ENCODE results near the gene MYH13.

Gene MYH13

DNA sequence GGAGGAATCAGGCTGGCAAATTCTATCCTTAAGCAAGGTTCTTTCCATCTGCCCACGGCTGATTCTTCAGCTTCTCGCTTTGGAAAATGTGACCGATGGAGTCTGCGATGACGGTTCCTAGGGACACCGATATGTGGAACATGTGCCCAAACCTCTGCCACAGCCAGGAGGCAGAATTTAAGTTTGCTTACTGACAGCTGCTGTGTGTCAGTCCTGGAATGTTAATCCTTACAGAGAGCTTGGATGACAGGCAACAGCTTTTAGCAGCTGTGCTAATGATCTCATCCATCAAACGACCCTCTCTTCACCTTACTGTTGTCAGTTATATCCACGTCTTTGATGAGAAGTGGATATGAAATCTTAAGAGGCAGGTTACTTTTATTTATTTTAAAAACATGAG is 11.4 kb upstream of the MYH13 start:
- Histone ChIP-seq H3K27me3 (ENCODE audit: control insufficient read depth, insufficient read depth, low read length) (no peaks in the 10 kb centered on the region), H3K4me1 (ENCODE audit: control insufficient read depth, insufficient read depth, low read length) (no peaks in the 10 kb centered on the region), H3K4me3 (ENCODE audit: low read length) (no peak overlapping the region), H3K36me3 (ENCODE audit: control insufficient read depth, insufficient read depth, low read length) (no peaks in the 10 kb centered on the region), H3K9ac (ENCODE audit: low read length) (no peak overlapping the region), H3K9me3 (ENCODE audit: control insufficient read depth, low read length) (no peaks in the 10 kb centered on the region)

DNA sequence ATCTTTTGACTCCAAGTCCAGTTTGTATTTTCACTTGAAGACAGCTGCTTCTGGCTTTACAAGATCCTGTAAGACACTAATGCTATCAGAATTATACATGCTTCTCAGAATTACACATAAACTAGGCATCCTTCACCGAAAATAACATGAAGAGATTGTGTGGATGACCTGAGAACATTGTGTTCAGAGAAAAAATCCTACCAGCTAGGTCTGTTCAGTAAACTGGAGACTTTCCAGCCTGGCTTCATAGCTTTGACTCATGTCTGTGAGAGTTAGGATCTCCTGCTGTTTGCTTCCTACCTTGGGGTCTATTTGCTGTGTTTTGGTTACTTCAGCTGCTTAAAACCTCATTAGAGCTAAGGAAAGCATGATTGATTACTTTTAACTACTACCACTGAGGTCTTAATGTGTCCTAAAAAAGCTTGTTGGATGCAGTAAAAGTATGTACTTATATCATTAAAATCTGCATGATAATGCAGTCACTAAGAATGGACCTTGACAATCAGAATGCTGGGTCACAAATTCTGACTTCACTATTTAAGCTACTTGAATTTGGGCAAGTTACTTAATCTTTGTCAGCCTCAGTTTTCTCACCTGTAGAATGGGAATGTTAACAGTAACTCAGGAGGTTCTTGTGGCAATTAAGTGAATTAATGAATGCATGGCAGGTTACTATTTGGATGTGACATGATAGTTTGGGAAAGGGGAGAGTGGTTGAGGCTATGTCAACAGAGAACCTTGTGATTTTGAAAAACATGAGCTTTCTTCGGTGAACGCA is 8.0 kb upstream of the MYH13 start:
- Histone ChIP-seq H3K36me3 (ENCODE audit: control insufficient read depth, insufficient read depth, low read length) (no peaks in the 10 kb centered on the region), H3K4me1 (ENCODE audit: control insufficient read depth, insufficient read depth, low read length) (no peaks in the 10 kb centered on the region), H3K4me3 (ENCODE audit: low read length) (no peak overlapping the region), H3K9ac (ENCODE audit: low read length) (no peak overlapping the region), H3K27me3 (ENCODE audit: control insufficient read depth, insufficient read depth, low read length) (no peaks in the 10 kb centered on the region), H3K9me3 (ENCODE audit: control insufficient read depth, low read length) (no peaks in the 10 kb centered on the region)

DNA sequence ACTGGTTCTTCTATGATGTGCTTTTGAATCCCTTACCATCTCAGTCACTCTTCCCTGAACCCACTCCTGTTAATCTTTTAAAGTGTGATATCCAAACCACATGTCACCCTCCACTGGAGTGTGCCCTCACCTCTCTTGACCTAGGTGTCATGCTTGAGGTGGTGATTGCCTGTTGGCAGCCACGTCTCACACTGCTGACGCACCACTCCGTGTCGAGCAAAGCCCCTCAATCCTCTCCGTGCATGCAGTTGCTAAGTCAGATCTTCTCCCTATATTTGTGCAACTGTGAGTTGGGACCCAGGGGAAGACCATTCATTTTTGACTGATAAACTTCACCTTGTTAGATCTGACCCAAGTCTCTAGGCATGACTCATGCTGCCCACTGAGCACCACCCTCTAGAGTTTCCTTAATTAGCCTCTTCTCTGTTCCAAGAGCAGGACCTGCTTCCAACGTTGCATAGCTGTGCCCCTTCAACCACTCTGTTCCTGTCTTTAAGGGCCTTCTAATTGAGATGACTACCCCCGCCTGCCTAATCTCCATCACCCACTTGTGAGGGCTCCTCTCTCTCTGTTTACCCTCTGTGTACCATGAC is 2.7 kb downstream of the MYH13 start:
- Histone ChIP-seq H3K9me3 (ENCODE audit: control insufficient read depth, low read length) (no peaks in the 10 kb centered on the region), H3K27me3 (ENCODE audit: control insufficient read depth, insufficient read depth, low read length) (no peaks in the 10 kb centered on the region), H3K4me1 (ENCODE audit: control insufficient read depth, insufficient read depth, low read length) (no peaks in the 10 kb centered on the region), H3K9ac (ENCODE audit: low read length) (no peak overlapping the region), H3K4me3 (ENCODE audit: low read length) (no peak overlapping the region), H3K36me3 (ENCODE audit: control insufficient read depth, insufficient read depth, low read length) (no peaks in the 10 kb centered on the region)

DNA sequence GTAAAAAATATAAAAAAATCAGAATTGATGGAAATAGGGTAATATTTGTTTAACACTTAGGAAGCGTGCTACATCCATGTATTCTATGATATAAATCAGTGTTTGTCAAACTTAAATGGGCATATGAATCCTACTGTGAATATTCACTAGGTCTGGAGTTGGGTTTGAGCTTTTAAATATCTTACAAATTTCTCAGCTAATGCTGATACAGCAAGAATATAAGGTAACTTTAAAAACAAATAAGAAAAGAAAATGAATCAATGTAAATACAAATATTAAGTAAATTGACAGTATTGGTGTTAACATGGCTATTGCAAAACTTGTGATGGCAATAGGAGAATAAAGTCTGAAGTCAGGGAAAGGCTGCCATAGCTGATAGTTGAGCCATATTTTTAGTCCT is 3.6 kb downstream of the MYH13 start:
- Histone ChIP-seq H3K4me1 (ENCODE audit: control insufficient read depth, insufficient read depth, low read length) (no peaks in the 10 kb centered on the region), H3K36me3 (ENCODE audit: control insufficient read depth, insufficient read depth, low read length) (no peaks in the 10 kb centered on the region), H3K9me3 (ENCODE audit: control insufficient read depth, low read length) (no peaks in the 10 kb centered on the region), H3K4me3 (ENCODE audit: low read length) (no peak overlapping the region), H3K27me3 (ENCODE audit: control insufficient read depth, insufficient read depth, low read length) (no peaks in the 10 kb centered on the region), H3K9ac (ENCODE audit: low read length) (no peak overlapping the region)

DNA sequence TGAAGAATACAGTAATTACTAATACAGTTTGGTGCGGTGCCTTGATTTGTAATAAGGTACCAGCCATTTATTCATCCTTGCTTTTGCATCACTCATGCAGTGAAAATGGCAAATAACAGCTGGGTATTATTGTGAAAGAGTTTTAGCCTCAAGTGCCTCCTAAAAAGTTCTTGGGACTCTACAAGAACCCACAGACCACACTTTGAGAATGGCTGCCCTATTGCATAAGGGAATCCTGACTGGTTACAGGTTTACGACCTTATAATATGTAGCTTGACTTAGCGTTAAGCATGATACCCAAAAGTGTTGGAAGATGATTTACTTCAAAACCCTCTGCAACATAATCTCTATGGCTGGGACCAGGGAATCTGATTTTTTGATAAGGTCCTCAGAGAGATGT is 4.2 kb downstream of the MYH13 start:
- no peaks in the 10 kb centered on the region for H3K4me1 ChIP-seq (ENCODE audit: control insufficient read depth, insufficient read depth, low read length)
- H3K9ac ChIP-seq (ENCODE audit: low read length): no peak overlapping the region
- H3K9me3 ChIP-seq (ENCODE audit: control insufficient read depth, low read length): no peaks in the 10 kb centered on the region
- no peak overlapping the region for H3K4me3 ChIP-seq (ENCODE audit: low read length)
- no peaks in the 10 kb centered on the region for H3K36me3 ChIP-seq (ENCODE audit: control insufficient read depth, insufficient read depth, low read length)
- H3K27me3 ChIP-seq (ENCODE audit: control insufficient read depth, insufficient read depth, low read length): no peaks in the 10 kb centered on the region

DNA sequence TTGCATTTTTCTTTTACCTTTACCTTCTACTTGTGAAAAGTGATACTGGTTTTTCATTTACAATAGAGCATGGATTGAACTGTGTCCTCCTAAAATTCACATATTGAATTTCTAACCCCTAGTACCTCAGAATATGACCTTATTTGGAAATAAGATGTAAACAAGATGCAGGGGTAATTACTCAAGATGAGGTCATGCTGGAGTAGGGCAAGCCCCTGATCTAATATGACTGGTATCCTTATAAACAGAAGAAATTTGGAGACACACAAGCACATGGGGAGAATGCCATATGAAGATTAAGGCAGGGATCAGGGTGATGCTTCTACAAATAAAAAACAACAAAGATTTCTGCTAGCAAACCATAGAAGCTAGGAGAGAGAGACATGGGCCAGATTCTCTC is 12.2 kb downstream of the MYH13 start:
- Histone ChIP-seq H3K9ac (ENCODE audit: low read length) (no peak overlapping the region), H3K36me3 (ENCODE audit: control insufficient read depth, insufficient read depth, low read length) (no peaks in the 10 kb centered on the region), H3K9me3 (ENCODE audit: control insufficient read depth, low read length) (no peaks in the 10 kb centered on the region), H3K4me1 (ENCODE audit: control insufficient read depth, insufficient read depth, low read length) (no peaks in the 10 kb centered on the region), H3K4me3 (ENCODE audit: low read length) (no peak overlapping the region), H3K27me3 (ENCODE audit: control insufficient read depth, insufficient read depth, low read length) (no peaks in the 10 kb centered on the region)

DNA sequence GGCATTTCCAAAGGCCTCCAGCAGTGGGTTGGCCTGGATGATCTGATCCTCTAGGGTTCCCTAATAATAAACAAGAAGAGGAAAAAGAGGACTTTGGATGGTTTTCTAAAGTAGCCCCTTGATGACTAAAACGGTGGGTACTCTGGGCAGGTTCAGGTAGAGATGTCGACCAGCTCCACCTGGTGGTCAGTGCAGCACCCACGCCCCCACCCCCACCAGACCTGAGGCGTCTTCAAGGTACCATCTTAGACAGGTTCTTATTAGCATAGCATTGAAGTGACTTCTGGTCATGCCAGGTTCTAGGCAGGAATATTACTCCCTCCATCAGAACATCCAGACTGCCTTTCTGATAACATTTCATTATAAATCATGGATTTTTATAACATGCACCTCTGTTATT is 15.0 kb downstream of the MYH13 start:
- H3K9me3 ChIP-seq (ENCODE audit: control insufficient read depth, low read length): no peaks in the 10 kb centered on the region

DNA sequence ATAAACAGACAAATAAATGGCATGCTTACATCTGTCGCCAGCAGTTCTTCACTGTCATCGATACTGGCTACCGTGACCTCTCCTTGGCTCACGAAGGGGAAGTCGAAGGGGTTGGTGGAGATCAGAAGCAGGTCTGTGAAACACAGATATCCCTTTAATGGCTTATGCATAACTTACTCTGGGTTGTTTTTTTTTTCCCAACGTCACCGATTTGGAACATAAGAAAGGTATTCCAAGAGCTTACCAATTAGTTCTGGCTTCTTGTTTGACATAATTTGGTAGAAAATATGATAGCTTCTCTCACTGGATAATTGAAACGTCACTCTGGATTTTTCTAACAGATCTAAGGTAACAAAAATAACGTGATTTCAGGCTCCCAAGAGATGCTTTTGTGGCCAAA is 18.2 kb downstream of the MYH13 start:
- H3K4me1 ChIP-seq (ENCODE audit: control insufficient read depth, insufficient read depth, low read length): no peaks in the 10 kb centered on the region
- H3K27me3 ChIP-seq (ENCODE audit: control insufficient read depth, insufficient read depth, low read length): no peaks in the 10 kb centered on the region
- no peak overlapping the region for H3K9ac ChIP-seq (ENCODE audit: low read length)
- no peaks in the 10 kb centered on the region for H3K9me3 ChIP-seq (ENCODE audit: control insufficient read depth, low read length)
- no peaks in the 10 kb centered on the region for H3K36me3 ChIP-seq (ENCODE audit: control insufficient read depth, insufficient read depth, low read length)
- H3K4me3 ChIP-seq (ENCODE audit: low read length): no peak overlapping the region

More for the DNA sequence above, 15.0 kb downstream of the MYH13 start:
- no peaks in the 10 kb centered on the region for H3K27me3 ChIP-seq (ENCODE audit: control insufficient read depth, insufficient read depth, low read length)
- no peaks in the 10 kb centered on the region for H3K4me1 ChIP-seq (ENCODE audit: control insufficient read depth, insufficient read depth, low read length)
- no peak overlapping the region for H3K4me3 ChIP-seq (ENCODE audit: low read length)
- no peak overlapping the region for H3K9ac ChIP-seq (ENCODE audit: low read length)
- no peaks in the 10 kb centered on the region for H3K36me3 ChIP-seq (ENCODE audit: control insufficient read depth, insufficient read depth, low read length)

DNA sequence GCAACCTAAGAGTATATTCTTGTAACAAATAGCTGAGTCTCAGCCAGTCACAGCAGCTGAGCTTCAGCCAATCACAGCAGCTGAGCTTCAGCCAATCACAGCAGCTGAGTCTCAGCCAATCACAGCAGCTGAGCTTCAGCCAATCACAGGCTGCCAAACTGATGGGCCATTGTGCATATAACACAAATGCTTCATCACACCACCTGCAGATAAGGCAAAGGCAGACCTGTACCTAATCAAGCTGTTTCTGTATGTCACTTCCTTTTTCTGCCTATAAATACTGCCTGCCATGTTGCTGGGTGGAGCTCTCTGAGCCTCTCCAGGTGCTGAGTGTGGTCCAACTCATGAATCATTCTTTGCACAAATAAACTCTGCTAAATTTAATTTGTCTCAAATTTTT is 19.9 kb downstream of the MYH13 start:
- Histone ChIP-seq H3K4me1 (ENCODE audit: control insufficient read depth, insufficient read depth, low read length) (no peaks in the 10 kb centered on the region), H3K9ac (ENCODE audit: low read length) (no peak overlapping the region), H3K4me3 (ENCODE audit: low read length) (no peak overlapping the region), H3K36me3 (ENCODE audit: control insufficient read depth, insufficient read depth, low read length) (no peaks in the 10 kb centered on the region), H3K9me3 (ENCODE audit: control insufficient read depth, low read length) (no peaks in the 10 kb centered on the region), H3K27me3 (ENCODE audit: control insufficient read depth, insufficient read depth, low read length) (no peaks in the 10 kb centered on the region)

DNA sequence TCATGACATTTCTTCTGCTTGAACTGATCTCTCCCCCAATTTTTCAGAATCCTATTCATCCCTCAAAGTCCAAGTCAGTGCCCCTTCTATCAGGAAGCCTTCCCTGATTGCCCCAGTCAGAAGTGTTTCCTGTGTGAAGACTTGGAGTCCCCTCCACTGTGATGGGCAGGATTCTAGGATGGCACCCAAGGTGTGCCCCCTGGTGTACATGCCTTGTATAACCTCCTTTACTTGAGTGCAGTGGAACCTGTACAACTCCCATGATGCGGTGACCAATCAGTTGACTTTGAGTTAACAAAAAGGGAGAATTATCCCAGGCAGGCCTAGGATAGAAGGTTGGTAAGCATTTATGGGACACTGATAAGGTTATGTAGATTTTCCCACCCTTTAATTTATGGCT is 23.4 kb downstream of the MYH13 start:
- no peak overlapping the region for H3K4me3 ChIP-seq (ENCODE audit: low read length)
- no peak overlapping the region for H3K9ac ChIP-seq (ENCODE audit: low read length)
- no peaks in the 10 kb centered on the region for H3K27me3 ChIP-seq (ENCODE audit: control insufficient read depth, insufficient read depth, low read length)
- H3K36me3 ChIP-seq (ENCODE audit: control insufficient read depth, insufficient read depth, low read length): no peaks in the 10 kb centered on the region
- no peaks in the 10 kb centered on the region for H3K9me3 ChIP-seq (ENCODE audit: control insufficient read depth, low read length)
- no peaks in the 10 kb centered on the region for H3K4me1 ChIP-seq (ENCODE audit: control insufficient read depth, insufficient read depth, low read length)

DNA sequence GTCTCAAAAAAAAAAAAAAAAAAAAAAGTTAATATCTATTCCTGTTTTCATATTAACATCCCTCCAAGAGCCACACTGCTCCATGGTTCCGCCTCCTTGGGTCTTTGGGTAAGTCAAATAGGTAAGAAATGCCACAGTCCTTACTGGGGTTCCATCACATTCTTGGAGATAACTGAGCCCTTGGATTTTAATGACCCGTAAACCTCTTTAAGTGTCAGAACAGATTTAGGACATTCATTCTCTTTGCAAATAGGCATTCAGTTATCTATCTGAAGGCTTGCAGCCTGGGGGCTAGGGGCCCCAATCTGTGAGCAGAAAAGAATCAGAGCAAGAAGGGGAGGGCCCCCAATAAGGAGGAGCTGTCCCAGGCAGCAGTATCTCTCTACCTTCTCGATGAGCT is 28.0 kb downstream of the MYH13 start:
- Histone ChIP-seq H3K9me3 (ENCODE audit: control insufficient read depth, low read length) (no peaks in the 10 kb centered on the region), H3K4me1 (ENCODE audit: control insufficient read depth, insufficient read depth, low read length) (no peaks in the 10 kb centered on the region), H3K9ac (ENCODE audit: low read length) (no peak overlapping the region), H3K36me3 (ENCODE audit: control insufficient read depth, insufficient read depth, low read length) (no peaks in the 10 kb centered on the region), H3K4me3 (ENCODE audit: low read length) (no peak overlapping the region), H3K27me3 (ENCODE audit: control insufficient read depth, insufficient read depth, low read length) (no peaks in the 10 kb centered on the region)

DNA sequence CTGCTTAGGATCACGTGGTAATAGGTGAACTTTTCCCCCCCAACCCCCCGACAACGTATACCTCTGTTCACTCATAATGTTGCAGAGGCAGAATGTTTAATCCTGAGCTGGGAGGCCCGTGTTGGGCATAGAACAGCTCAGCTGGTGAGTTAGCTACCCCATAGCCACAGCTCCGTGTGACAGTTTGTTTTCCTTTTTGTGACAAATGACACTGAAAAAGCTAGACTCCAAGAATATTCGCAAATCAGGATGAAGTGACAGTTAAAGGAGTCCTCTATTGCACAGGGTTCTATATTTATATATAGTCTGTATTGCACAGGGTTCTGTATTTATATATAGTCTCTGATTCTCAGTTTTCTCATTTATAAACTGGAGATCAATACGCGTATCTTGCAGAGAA is 33.8 kb downstream of the MYH13 start:
- Histone ChIP-seq H3K36me3 (ENCODE audit: control insufficient read depth, insufficient read depth, low read length) (no peaks in the 10 kb centered on the region), H3K27me3 (ENCODE audit: control insufficient read depth, insufficient read depth, low read length) (no peaks in the 10 kb centered on the region), H3K9ac (ENCODE audit: low read length) (no peak overlapping the region), H3K4me1 (ENCODE audit: control insufficient read depth, insufficient read depth, low read length) (no peaks in the 10 kb centered on the region), H3K4me3 (ENCODE audit: low read length) (no peak overlapping the region), H3K9me3 (ENCODE audit: control insufficient read depth, low read length) (no peaks in the 10 kb centered on the region)

Data from mucosa of stomach (tissue), 1 donor.